ENCODE measurements around the gene TMEM98. TPM values are rescaled to one million over a fixed set of nuclear protein-coding genes. Genes with fewer than 3 reads are reported as not detected.
"Not testable (repeated sequence)": the region's sequence is repeated elsewhere in the genome, so short reads cannot be mapped to it uniquely, and the experiment has no call there.

The TMEM98 gene
- total RNA-seq, 1 donor from 2014 or later: 42.4 TPM

DNA sequence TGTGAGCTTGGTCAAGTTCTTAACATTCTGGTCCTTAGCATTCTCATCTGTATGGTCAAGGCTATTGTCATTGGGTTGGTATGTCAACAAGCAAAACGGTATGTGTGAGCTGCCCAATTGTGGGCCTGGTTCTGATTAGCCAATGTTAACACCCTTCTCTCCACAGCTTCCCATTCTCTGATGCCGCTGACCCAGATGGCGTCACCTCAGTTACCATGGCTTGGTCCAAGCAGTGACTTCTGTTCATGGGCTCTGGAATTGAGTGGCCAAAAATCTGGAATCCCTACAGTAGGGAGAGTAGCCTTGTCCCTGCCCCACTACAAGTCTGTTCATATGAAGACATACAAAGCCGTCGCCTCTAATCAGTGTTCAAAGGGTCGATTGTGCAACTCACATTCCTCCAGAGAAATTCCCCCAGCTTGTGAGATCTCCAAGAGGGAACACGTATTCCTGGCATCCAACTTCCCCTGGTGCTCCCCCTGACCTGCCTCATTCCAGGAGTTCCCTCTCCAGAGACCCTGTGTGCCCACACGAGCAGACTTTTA is 15.8 kb downstream of the TMEM98 start:
- DNase-seq: no peak

DNA sequence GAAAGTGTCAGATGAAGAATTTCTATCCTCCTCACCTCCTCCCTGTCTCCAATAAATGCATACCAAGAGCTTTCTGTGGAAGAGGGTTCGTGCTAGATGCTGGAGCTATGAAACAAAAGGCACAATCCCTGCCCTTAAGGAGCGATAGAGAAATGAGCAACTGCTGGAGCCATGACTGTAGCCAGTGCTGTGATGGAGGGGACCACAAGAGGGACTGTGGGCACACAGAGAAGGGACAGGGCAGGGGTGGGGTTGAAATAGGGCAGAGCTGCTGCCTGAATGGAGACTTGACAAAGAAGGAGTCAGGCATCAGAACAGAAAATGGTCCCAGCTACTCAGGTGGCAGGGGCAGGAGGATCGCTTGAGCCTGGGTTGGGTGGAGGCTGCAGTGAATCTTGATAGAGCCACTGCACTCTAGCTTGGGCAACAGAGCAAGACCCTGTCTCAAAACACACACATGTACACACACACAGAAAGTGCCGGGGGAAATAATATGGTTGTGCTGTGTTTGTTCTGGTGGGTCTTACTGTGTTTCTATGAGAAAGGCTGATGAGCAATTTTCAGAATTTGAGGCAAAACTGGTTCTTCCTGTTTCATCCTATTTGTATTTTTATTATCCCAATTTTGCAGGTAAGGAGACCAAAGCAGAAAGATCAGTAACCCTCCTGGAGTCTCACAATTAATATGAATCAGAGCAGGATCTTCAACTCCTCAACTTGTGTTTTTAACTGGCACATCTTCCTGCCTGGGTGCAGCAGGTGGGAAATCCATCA is 16.5 kb downstream of the TMEM98 start:
- no peak for DNase-seq

DNA sequence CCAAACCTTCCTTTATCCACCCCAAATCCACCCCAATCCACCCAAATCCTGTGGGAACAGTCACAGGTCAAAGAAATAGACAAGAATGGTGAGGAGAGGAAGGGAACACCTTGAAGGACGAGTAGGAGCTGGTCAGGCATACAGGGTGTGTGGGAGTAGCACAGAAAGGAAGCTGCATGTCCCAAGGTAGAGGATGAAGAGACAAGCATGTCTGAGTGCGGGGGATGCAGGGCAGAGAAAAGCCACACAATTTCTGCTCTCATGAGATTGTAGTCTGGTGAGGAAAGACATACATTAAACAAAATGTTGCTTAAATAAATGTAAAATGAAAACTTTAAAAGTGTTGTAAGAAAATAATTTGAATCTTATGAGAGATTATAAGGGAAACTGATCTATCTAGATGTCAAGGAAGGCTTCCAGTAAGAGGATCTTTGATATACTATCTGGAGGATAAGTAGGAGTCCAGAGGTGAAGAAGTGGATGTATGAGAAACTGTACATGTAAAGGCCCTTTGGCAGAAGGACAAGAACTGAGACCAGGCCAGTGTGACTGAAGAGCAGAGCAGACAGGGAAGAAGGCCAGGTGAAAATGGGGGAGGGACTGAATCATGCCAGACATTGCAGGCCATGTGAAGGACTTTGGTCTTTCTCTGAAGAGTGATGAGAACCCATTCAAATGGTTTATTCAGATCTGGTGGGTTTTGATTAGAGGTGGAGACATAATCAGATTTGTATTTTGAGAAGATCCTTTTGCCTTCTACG is 18.6 kb downstream of the TMEM98 start:
- no peak for DNase-seq

DNA sequence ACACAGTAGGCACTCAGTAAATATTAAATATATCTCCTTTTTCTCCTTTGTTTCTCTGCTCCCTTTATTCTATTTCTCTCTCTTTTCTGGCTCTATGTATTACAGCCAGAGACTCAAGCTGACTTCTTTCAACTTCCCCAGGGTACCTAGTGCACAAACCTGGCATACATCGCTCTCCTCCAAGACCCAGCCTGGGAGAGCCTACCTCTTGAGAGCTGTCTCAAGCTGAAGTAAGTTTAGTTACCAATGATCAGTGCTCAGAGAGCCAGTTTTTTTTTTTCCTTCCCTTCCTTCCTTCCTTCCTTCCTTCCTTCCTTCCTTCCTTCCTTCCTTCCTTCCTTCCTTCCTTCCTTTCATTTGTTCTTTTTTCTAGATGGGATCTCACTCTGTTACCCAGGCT is 19.8 kb downstream of the TMEM98 start:
- no peak for DNase-seq

DNA sequence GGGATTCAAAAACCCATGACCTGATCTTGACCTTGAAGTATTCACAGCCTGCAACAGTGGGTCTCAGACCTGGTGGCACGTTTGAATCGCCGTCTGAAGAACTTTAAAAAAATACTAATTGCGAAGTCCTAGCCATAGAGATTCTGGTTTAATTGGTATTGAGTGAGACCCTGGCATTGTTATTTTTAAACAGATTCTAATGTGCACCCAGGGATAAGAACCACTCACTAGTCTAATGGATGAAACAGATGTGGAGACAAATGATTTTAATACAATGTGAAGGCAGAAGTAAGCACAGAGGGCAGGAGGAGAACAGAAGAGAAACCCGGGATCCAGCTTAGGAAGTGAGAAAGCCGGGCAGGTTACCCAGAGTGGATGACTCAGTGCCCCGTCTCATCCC is 21.2 kb downstream of the TMEM98 start:
- DNase-seq: no peak

DNA sequence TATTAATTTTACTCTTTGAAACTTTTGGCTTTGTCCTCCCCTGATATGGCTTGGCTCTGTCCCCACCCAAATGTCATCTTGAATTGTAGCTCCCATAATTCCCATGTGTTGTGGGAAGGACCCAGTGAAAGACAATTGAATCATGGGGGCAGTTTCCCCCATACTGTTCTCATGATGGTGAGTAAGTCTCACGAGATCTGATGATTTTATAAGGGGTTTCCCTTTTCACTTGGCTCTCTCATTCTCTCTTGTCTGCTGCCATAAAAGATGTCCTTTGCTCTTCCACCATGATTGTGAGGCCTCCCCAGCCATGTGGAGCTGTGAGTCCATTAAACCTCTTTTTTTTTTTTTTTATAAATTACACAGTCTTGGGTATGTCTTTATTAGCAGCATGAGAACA is 24.5 kb downstream of the TMEM98 start:
- not testable (repeated sequence) for DNase-seq

DNA sequence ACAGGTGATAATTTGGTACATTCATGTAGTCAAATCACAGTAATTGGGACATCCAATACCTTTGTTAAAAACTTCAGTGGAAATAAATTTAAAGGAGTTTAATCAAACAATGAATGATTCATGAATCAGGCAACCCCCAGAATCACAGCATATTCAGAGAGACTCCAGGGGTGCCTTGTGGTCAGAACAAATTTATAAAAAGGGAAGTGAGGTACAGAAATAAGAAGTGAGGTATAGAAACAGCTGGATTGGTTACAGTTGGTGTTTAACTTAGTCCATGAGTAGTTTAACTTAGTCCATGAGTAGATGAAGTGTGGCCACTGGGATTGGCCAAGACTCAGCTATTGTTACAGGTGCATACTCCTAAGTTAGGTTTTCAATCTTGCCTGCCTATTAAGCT is 25.1 kb downstream of the TMEM98 start:
- no peak for DNase-seq

DNA sequence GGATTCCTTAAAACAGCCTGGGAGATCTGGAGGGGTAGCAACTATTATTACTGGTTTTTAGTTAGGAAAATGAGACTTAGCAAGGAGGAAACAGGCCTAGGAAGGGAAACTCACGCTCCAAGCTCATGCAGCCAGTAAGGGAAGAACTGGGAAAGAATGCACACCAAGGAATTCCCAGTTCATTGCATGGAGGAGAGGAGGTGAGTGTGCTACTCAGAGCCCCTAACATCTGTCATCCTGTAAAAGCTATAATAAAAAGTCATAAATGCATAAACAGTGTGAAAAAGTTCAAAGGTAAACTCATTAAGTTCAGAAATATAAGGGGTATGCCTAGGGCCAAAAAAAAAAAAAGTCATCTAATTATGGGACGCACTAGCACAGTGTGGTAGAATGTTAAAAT is 25.9 kb downstream of the TMEM98 start:
- no peak for DNase-seq

DNA sequence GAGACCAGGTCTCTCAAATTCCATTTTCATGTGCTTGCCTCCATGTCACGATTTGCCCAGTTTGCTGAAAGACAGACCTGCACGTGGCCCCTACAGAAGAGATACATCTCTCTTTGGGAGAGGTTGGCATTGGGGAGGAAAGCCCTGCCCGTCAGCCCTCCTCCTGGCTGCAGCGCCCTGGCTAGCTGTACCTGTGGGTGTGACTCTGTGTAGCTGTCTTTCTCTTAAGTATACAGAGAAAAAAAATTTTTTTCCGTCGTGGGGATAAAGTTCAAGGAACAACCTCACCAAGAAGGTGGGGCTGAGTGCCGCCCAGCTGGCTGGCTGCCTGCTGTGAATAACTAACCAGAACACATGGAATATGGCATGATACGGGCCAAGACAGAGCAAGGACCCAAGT is 26.5 kb downstream of the TMEM98 start:
- no peak for DNase-seq

DNA sequence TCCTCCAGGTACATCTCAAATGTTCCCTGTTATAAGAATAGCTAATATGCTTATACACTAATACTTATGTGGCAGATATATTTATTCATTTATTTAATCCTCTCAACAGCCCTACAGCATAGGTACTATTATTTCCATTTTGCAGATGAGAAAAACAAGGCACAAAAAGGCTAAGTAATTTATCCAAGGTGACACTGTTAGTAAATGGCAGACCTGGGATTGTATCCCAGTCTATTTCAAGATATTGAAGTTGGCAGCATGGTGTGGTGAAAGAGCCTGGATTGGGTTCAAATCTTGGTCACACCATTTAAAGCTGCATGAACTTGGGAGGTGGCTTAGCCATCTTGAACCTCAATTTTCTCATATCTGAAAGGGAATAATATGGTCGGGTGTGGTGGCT is 27.2 kb downstream of the TMEM98 start:
- no peak for DNase-seq

DNA sequence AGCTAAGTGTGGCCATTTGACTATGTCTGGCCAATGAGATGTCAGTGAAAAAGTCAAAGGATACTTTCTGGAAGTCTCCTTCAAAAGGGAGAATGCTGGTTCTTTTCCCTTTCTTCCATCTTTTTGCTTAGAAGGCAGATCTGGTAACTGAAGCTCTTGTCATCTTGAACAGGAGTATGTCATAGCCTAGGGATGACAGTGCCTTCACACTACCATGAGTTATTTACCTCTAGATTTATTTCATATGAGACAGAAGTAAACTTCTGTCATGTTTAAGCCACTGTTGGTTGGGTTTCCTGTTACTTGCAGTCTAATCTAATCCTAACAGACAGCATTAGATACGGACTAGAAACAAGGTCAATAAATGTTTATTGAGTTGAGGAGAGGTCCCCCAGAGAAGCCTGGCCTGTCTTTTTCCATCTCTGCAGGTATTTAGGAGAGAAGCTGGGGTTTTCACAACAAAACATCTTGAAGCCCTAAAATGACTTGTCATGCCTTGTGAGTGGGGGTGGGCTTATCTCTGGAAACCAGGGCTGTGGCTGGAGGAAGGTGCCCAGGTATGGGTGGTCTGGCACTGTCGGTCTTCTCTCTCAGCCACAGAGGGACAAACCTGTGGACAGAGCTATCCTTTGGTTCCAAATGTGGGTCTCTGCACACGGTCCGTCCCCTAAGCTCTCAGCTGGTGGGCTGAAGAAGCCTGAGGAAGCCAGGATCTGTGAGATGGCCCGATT is 28.5 kb downstream of the TMEM98 start:
- no peak for DNase-seq

DNA sequence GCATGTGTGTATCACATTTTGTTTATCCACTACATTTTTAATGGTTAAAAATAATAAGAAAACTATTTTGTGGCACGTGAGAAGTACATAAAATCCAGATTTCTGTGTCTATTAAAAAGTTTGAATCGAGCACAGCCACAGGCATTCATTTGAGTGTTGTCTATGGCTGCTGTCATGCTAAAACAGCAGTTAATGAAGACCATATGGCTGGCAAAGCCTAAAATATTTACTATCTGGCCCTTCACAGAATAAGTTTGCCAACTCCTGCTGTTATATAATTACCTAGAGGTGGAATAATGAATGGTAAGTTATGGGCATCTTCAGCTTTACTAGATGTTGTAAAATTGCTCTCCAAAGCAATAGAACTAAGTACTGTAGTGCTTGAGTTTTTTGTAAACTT is 30.5 kb downstream of the TMEM98 start:
- DNase-seq: no peak

DNA sequence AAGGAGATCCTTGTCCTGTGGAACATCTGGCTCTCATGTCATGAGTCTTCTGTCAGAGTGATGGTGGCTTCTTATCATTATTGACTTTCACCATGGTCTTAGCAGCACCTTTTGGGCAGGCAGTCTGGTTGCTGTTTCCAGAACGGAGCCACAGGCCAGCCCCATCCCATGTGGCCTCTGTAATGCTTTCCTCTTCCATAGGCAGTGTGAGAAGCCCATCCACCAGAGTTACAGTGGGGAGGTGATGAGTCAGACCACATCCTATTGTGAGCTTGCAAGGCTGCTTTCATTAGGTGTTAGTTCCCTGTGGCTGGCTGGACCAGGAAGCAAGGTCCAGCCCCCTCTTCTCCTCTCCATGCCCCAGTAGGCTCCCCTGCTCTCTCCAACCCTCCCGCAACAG is 32.9 kb downstream of the TMEM98 start:
- DNase-seq: peak; percentile 32

DNA sequence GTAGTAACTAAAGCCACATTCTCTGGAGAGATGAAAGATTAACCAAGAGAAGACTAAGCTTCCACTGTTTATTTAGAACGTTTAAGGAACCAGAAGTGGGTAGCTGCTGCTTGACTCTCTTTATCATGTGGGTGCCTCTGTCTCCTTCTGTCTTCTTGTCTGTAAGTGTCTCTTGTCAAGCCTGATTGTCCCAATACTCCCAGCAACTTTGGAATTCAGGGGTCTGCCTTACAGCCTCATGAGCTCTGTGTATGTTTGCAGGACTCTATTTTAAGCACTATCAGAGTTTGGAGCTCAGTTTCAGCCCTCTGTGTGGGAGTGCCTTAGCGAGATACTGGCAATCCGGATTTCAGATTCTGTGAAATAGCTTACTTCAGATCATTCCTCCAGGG is 34.4 kb downstream of the TMEM98 start:
- DNase-seq: no peak

DNA sequence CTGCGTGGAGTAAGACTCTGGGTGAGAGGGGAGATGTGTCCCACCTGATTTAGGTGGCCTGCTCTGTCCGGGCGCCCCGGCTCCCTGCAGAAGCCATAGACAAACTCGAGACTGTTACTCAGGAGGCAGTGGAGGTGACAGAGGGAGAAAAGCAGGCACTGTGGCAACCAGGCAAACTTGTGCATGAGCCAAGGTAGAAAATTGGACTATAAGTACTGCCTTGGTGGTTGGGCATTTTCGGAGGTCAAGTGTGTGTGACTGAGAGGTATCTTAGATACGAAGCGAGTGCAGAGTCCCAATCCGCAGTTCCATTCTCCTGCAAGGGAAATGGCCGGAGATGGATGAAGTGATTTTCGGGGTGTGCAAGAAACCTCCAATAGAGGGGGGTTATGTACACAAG is 36.6 kb downstream of the TMEM98 start:
- DNase-seq: no peak

DNA sequence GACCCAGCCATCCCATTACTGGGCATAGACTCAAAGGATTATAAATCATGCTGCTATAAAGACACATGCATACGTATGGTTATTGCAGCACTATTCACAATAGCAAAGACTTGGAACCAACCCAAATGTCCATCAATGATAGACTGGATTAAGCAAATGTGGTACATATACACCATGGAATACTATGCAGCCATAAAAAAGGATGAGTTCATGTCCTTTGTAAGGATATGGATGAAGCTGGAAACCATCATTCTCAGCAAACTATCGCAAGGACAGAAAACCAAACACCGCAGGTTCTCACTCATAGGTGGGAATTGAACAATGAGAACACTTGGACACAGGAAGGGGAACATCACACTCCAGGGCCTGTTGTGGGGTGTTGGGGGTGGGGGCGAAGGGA is 41.3 kb downstream of the TMEM98 start:
- DNase-seq: not testable (repeated sequence)

DNA sequence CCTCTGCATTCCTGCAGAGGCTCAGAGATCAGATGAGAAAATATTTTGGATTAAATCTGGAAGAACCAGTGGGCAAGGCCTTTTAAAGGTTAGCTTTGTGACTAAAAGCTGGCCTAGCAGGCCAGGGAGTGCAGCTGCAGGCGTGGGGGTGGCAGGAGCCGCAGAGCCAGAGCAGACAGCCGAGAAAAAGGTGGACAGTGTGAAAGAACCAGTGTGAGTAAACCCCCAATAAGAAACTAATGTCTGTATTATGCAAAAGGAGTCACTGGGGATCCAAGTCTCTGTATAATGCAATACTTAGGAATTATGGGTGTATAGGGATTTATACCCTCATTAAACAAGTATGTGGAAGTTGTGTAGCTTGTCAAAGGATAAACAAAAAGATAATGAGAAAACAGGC is 42.3 kb downstream of the TMEM98 start:
- DNase-seq: no peak

DNA sequence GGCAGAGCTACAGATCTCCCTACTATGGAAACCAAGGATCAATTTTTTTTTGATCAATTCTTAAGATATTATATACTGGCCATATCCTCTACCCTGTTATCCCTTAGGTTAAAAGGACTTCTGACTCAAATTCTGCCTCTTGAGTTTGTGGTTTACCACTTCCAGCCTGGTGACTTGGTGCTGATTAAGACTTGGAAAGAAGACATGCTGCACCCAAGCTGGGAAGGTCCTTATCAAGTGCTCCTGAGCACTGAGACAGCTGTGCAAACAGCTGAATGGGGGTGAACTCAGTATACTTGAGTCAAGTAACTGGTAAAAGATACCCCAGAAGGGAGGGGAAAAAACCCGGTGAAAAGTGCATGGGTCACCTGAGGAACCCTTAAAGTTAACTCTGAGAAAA is 43.2 kb downstream of the TMEM98 start:
- no peak for DNase-seq

DNA sequence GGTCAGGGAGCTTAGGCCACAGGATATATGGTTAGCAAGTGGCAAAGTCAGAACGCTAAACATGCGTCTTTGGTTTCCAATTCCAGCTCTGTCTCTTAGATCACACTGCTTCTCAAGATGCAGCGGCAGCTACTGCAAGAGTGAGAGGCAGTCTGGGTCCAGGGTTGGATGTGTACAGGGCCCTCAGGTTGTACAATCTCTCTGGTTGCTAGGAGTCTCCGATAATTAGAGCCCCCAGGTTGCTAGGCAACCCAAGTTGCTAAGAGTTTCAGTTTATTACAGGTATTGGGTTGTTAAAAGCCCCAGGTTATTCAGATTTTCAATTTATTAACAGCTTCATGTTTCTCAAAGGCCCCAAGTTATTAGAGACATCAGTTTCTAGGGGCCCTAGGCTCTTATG is 48.2 kb downstream of the TMEM98 start:
- no peak for DNase-seq

DNA sequence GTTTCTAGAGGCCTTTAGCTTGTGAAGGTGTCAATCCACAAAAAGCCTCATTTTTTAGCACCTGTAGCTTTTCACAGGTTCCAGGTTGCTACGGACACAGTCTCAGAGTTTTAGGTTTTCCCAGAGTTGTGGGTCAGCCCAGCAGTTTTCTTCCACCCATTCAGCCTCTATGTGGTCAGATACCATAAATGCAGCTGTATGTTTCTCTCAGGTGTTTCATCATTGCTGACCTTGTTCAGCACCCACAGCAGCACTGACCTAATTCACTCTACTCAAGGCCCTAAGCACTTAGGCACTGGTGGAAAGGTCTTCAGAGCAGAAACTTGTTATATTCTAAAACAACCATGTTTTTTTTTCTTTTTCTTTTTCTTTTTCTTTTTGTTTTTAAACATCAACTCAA is 48.7 kb downstream of the TMEM98 start:
- no peak for DNase-seq

DNA sequence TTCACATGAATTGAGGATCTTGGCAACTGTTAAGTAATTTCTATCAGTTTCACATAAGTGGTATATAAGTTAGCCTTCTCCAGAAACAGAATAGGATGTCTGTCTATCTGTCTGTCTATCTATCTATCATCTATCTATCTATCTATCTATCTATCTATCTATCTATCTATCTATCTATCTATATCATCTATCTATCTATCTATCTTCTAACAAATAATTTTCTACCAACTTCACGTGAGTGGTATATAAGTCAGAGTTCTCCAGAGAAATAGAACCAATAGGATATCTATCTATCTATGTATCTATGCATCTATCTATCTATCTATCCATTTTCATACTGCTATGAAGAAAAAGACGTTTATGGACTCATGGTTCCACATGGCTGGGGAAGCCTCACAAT is 52.3 kb downstream of the TMEM98 start:
- no peak for DNase-seq

DNA sequence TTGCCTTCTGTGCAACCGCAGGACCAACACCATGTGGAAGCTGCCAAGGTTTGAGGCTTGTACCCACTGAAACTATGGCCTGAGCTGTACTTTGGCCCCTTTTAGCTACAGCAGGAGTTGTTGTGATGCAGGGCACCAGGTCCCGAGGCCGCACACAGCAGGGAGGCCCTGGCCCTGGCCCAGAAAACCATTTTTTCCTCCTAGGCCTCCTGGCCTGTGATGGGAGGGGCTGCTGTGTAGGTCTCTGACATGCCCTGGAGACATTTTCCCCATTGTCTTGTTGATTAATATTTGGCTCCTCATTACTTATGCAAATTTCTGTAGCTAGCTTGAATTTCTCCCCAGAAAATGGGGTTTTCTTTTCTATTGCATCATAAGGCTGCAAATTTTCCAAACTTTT is 53.7 kb downstream of the TMEM98 start:
- DNase-seq: not testable (repeated sequence)

DNA sequence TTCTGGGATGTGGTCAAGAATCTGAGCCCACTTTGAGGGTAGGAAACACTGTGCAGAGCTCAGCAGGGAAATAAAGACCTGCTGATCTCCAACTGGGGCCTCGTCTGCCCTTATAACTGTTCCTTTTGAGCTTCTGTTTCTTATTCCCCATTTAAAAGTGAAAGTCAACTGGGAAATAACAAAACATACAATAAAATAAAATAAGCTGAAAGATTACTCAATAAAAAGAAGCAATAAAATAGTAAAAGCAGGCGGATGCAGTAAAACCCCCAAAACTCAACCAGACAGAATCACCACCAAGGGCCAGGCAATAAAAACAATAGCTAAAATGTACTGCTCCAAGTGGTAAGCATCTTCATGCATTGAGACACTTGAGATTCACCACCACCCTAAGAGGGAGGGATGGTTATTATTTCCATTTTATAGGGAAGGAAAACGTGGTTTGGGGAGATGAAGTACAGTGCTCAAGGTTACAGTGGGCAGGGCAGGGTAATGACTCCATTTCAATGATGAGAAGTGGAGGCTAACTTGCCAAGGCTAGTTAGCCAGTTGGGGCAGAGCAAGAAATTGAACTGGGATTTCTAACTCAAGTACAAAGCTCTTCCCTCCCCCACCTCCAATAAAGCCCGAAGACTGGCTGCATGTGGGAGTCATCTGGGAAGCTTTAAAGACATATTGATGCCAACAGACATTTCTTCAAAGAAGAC is 57.2 kb downstream of the TMEM98 start:
- no peak for DNase-seq

All from dermis blood vessel endothelial cell (primary cell).